Measurements from ENCODE around the gene RAD51B. TPM values are rescaled to one million over a fixed set of nuclear protein-coding genes. Genes with fewer than 3 reads are reported as not detected.

Gene RAD51B
- total RNA-seq, 1 experiment from 2014 or later = 28.9 TPM

- in situ Hi-C loops (cut with HindIII; ENCODE audit: low pct_unique_long_range_greater_than_20kb, low sequenced_read_pairs) = no loop called here
Measured at GRCh38 chr14:68359022-68359836, 539.6 kb downstream of the RAD51B start.

GRCh38 chr14:68359837-68360552 lies 540.4 kb downstream of the RAD51B start:
- DNase-seq (ENCODE audit: low read depth, low spot score) = no peak
- in situ Hi-C loops (cut with HindIII; ENCODE audit: low pct_unique_long_range_greater_than_20kb, low sequenced_read_pairs) = no loop called here

More at GRCh38 chr14:68359022-68359836, 539.6 kb downstream of the RAD51B start:
- DNase-seq (ENCODE audit: low read depth, low spot score) = no peak

GRCh38 chr14:68361231-68361630 lies 541.7 kb downstream of the RAD51B start:
- in situ Hi-C loops (cut with HindIII; ENCODE audit: low pct_unique_long_range_greater_than_20kb, low sequenced_read_pairs) = no loop called here
- no peak for DNase-seq (ENCODE audit: low read depth, low spot score)

- DNase-seq (ENCODE audit: low read depth, low spot score) = no peak
- in situ Hi-C loops (cut with HindIII; ENCODE audit: low pct_unique_long_range_greater_than_20kb, low sequenced_read_pairs) = no loop called here
Measured at GRCh38 chr14:68362846-68363245, 543.3 kb downstream of the RAD51B start.

- no peak for DNase-seq (ENCODE audit: low read depth, low spot score)
- in situ Hi-C loops (cut with HindIII; ENCODE audit: low pct_unique_long_range_greater_than_20kb, low sequenced_read_pairs) = no loop called here
Measured at GRCh38 chr14:68363466-68363842, 543.9 kb downstream of the RAD51B start.

- DNase-seq (ENCODE audit: low read depth, low spot score) = no peak
- in situ Hi-C loops (cut with HindIII; ENCODE audit: low pct_unique_long_range_greater_than_20kb, low sequenced_read_pairs) = no loop called here
Measured at GRCh38 chr14:68363843-68364767, 544.5 kb downstream of the RAD51B start.

- in situ Hi-C loops (cut with HindIII; ENCODE audit: low pct_unique_long_range_greater_than_20kb, low sequenced_read_pairs) = no loop called here
Measured at GRCh38 chr14:68364792-68365192, 545.2 kb downstream of the RAD51B start.

GRCh38 chr14:68365228-68365627 lies 545.6 kb downstream of the RAD51B start:
- DNase-seq (ENCODE audit: low read depth, low spot score) = no peak
- in situ Hi-C loops (cut with HindIII; ENCODE audit: low pct_unique_long_range_greater_than_20kb, low sequenced_read_pairs) = no loop called here

More at GRCh38 chr14:68364792-68365192, 545.2 kb downstream of the RAD51B start:
- no peak for DNase-seq (ENCODE audit: low read depth, low spot score)

- peak; percentile 98 for DNase-seq (ENCODE audit: low read depth, low spot score)
- in situ Hi-C loops (cut with HindIII; ENCODE audit: low pct_unique_long_range_greater_than_20kb, low sequenced_read_pairs) = no loop called here
Measured at GRCh38 chr14:68366656-68367055, 547.1 kb downstream of the RAD51B start.

GRCh38 chr14:68367536-68367935 lies 548.0 kb downstream of the RAD51B start:
- no peak for DNase-seq (ENCODE audit: low read depth, low spot score)
- in situ Hi-C loops (cut with HindIII; ENCODE audit: low pct_unique_long_range_greater_than_20kb, low sequenced_read_pairs) = no loop called here

GRCh38 chr14:68368850-68369249 lies 549.3 kb downstream of the RAD51B start:
- no peak for DNase-seq (ENCODE audit: low read depth, low spot score)
- in situ Hi-C loops (cut with HindIII; ENCODE audit: low pct_unique_long_range_greater_than_20kb, low sequenced_read_pairs) = no loop called here

GRCh38 chr14:68369281-68370056 lies 549.9 kb downstream of the RAD51B start:
- DNase-seq (ENCODE audit: low read depth, low spot score) = no peak
- in situ Hi-C loops (cut with HindIII; ENCODE audit: low pct_unique_long_range_greater_than_20kb, low sequenced_read_pairs) = no loop called here

- DNase-seq (ENCODE audit: low read depth, low spot score) = no peak
- in situ Hi-C loops (cut with HindIII; ENCODE audit: low pct_unique_long_range_greater_than_20kb, low sequenced_read_pairs) = no loop called here
Measured at GRCh38 chr14:68370057-68370360, 550.4 kb downstream of the RAD51B start.

- in situ Hi-C loops (cut with HindIII; ENCODE audit: low pct_unique_long_range_greater_than_20kb, low sequenced_read_pairs) = no loop called here
Measured at GRCh38 chr14:68372368-68372767, 552.8 kb downstream of the RAD51B start.

GRCh38 chr14:68373124-68373646 lies 553.6 kb downstream of the RAD51B start:
- in situ Hi-C loops (cut with HindIII; ENCODE audit: low pct_unique_long_range_greater_than_20kb, low sequenced_read_pairs) = no loop called here
- DNase-seq (ENCODE audit: low read depth, low spot score) = no peak

More at GRCh38 chr14:68372368-68372767, 552.8 kb downstream of the RAD51B start:
- no peak for DNase-seq (ENCODE audit: low read depth, low spot score)

GRCh38 chr14:68373847-68374444 lies 554.4 kb downstream of the RAD51B start:
- peak; percentile 16 for DNase-seq (ENCODE audit: low read depth, low spot score)
- in situ Hi-C loops (cut with HindIII; ENCODE audit: low pct_unique_long_range_greater_than_20kb, low sequenced_read_pairs) = no loop called here

- no peak for DNase-seq (ENCODE audit: low read depth, low spot score)
- in situ Hi-C loops (cut with HindIII; ENCODE audit: low pct_unique_long_range_greater_than_20kb, low sequenced_read_pairs) = no loop called here
Measured at GRCh38 chr14:68374682-68375081, 555.1 kb downstream of the RAD51B start.

All from SK-MEL-5 (cell line).